Fibroblast of lung (primary cell): ENCODE results near the gene ESD. TPM values are rescaled to one million over a fixed set of nuclear protein-coding genes. Genes with fewer than 3 reads are reported as not detected.

Source experiments
- DNase-seq, 2 donors: peaks; one replicate each; pipeline versions ENCODE4 v3.0.0 to v3.0.0-alpha.2; 2010; ENCODE audit warnings: low read depth in 2 of 2
- H2AFZ ChIP-seq: 2 replicates; pipeline ENCODE4 v1.5.1; 2012; ENCODE audit warnings: low read length, control low read depth, inconsistent platforms
- H3K27ac ChIP-seq: 2 replicates; pipeline ENCODE4 v1.5.1; 2011; ENCODE audit warnings: low read length, control low read depth; ENCODE audit not compliant: insufficient read depth
- H3K27me3 ChIP-seq: 2 replicates; pipeline ENCODE4 v1.5.1; 2011; ENCODE audit warnings: mild to moderate bottlenecking, low read length; ENCODE audit not compliant: control insufficient read depth, insufficient read depth
- H3K36me3 ChIP-seq: 2 replicates; pipeline ENCODE4 v1.5.1; 2011; ENCODE audit warnings: low read length; ENCODE audit not compliant: control insufficient read depth, insufficient read depth
- H3K4me1 ChIP-seq: 2 replicates; pipeline ENCODE4 v1.5.1; 2011; ENCODE audit warnings: low read length; ENCODE audit not compliant: control insufficient read depth, insufficient read depth; ENCODE audit errors: extremely low read depth
- H3K4me2 ChIP-seq: 2 replicates; pipeline ENCODE4 v1.5.1; 2011; ENCODE audit warnings: low read length, control low read depth; ENCODE audit not compliant: insufficient read depth; ENCODE audit errors: extremely low read depth
- H3K4me3 ChIP-seq, 4 experiments: fragments of 200-600 bp in 1 of 4; sonication (generic) in 1 of 4; replicated peaks in 1 of 4; 2 replicates each; pipeline ENCODE4 v1.5.1; 2011 to 2016; ENCODE audit warnings: low read length in 4 of 4, low read depth in 3 of 4, mild to moderate bottlenecking in 3 of 4, control low read depth in 2 of 4, inconsistent platforms in 1 of 4, mixed read lengths in 1 of 4; ENCODE audit not compliant: insufficient read depth in 1 of 4; ENCODE audit errors: control extremely low read depth in 1 of 4
- H3K79me2 ChIP-seq: 2 replicates; pipeline ENCODE4 v1.5.1; 2012; ENCODE audit warnings: mild to moderate bottlenecking, low read length, inconsistent platforms; ENCODE audit not compliant: control insufficient read depth, insufficient read depth
- H3K9ac ChIP-seq: 2 replicates; pipeline ENCODE4 v1.5.1; 2011; ENCODE audit warnings: mild to moderate bottlenecking, low read length, control low read depth; ENCODE audit not compliant: insufficient read depth
- H3K9me3 ChIP-seq: 2 replicates; pipeline ENCODE4 v1.5.1; 2012; ENCODE audit warnings: low read depth, low read length; ENCODE audit not compliant: control insufficient read depth, insufficient read depth
- H4K20me1 ChIP-seq: 2 replicates; pipeline ENCODE4 v1.5.1; 2011; ENCODE audit warnings: low read length; ENCODE audit not compliant: control insufficient read depth, insufficient read depth; ENCODE audit errors: extremely low read depth
- EZH2 ChIP-seq: IDR thresholded peaks from 2 replicates; pipeline ENCODE4 v1.5.1; 2012; ENCODE audit warnings: low read length, control low read depth, mild to moderate bottlenecking; ENCODE audit errors: missing control alignments
- polyA plus RNA-seq, 2 donors: library from polyadenylated mRNA; depleted of rRNA in 1 of 2; stranded (reverse) in 1 of 2; unstranded in 1 of 2; fragments of >200 nt; gene quantifications; 2 replicates each; pipeline ENCODE4 v1.2.1, GENCODE V29; 2011 to 2012; ENCODE audit warnings: missing spikeins in 1 of 2
- total RNA-seq: library from RNA; depleted of rRNA; stranded (reverse); fragments of >200 nt; gene quantifications from 2 replicates; pipeline ENCODE4 v1.2.1, GENCODE V29; 2014
- TF ChIP-seq, protein P1 (sequence below), 2 donors: IDR thresholded peaks in 1 of 2; conservative IDR thresholded peaks in 1 of 2; 1 replicate in 1 of 2; 2 replicates in 1 of 2; pipeline ENCODE4 v1.5.1; 2011 to 2012; ENCODE audit warnings: low read length in 2 of 2, control low read depth in 1 of 2, inconsistent platforms in 1 of 2, low read depth in 1 of 2, mild to moderate bottlenecking in 1 of 2

The ESD gene
- total and polyA plus RNA-seq, 2 donors (not counting 1 experiment from before 2014, with no cell fraction given) = 118 to 193 TPM

DNA sequence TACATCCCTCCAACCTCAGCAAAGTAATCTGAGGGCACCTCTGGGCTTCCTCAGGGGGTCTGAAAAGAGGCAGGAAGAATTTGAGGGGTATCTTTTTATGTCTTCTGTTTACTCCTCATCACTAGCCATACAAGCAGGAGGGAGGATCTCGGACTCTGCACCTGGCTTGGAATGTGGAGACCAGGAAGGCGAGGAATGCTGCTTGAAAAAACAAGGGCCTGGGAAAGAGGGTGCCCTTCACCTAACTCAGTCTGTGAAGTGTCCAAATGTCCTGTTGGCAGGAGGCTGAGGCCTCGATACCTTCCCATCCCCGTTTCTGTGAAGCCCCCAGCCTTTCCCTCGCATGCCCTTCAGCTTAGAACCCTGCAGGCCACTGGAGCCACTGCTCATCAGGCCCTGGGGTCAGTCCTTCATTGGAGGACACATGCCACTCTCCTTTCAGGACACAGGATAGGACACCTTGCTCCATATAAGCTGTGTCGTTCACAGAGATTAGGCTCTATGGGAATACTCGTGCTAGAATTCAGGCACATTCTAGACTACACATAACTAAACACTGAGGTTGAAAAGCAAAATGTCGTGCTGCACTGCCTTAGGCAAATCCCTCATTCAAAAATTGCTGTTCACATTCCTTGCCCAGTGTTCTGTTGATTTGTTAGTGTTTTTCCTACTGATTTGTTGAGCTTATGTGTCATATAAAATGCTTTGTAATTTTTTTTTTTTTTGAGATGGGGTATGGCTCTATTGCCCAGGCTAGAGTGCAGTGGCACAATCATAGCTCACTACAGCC is 49.7 kb downstream of the ESD start:
- Histone ChIP-seq H3K9ac (no peak overlapping the region), H3K36me3 (peaks cover 4% of the 10 kb centered on the region), H3K9me3 (no peaks in the 10 kb centered on the region), H3K79me2 (no peaks in the 10 kb centered on the region), H3K4me1 (peaks cover 8% of the 10 kb centered on the region), H3K27ac (no peak overlapping the region), H4K20me1 (no peaks in the 10 kb centered on the region), H3K4me3 (no peak overlapping the region), H3K4me2 (no peak overlapping the region), H2AFZ (no peak overlapping the region), H3K27me3 (no peaks in the 10 kb centered on the region)
- TF ChIP-seq, protein P1, sequence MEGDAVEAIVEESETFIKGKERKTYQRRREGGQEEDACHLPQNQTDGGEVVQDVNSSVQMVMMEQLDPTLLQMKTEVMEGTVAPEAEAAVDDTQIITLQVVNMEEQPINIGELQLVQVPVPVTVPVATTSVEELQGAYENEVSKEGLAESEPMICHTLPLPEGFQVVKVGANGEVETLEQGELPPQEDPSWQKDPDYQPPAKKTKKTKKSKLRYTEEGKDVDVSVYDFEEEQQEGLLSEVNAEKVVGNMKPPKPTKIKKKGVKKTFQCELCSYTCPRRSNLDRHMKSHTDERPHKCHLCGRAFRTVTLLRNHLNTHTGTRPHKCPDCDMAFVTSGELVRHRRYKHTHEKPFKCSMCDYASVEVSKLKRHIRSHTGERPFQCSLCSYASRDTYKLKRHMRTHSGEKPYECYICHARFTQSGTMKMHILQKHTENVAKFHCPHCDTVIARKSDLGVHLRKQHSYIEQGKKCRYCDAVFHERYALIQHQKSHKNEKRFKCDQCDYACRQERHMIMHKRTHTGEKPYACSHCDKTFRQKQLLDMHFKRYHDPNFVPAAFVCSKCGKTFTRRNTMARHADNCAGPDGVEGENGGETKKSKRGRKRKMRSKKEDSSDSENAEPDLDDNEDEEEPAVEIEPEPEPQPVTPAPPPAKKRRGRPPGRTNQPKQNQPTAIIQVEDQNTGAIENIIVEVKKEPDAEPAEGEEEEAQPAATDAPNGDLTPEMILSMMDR (conservative IDR thresholded peaks at IDR 0.05 in 1 of 2, IDR thresholded peaks at IDR 0.05 in 1 of 2; ENCODE audit: low read depth in 1 of 2, low read length in 2 of 2) = no peak
- TF ChIP-seq EZH2 = no peak
- DNase-seq = no peak

- Histone ChIP-seq H3K36me3 (peaks cover 4% of the 10 kb centered on the region), H3K79me2 (no peaks in the 10 kb centered on the region), H3K27ac (no peak overlapping the region), H2AFZ (no peak overlapping the region), H3K9ac (no peak overlapping the region), H3K4me1 (peaks cover 8% of the 10 kb centered on the region), H4K20me1 (no peaks in the 10 kb centered on the region), H3K4me2 (no peak overlapping the region), H3K9me3 (no peaks in the 10 kb centered on the region), H3K27me3 (no peaks in the 10 kb centered on the region), H3K4me3 (no peak overlapping the region)
- DNase-seq = no peak
- no peak for TF ChIP-seq EZH2
- TF ChIP-seq, protein P1 (conservative IDR thresholded peaks at IDR 0.05 in 1 of 2, IDR thresholded peaks at IDR 0.05 in 1 of 2; ENCODE audit: low read depth in 1 of 2, low read length in 2 of 2) = no peak
Measured at GRCh38 chr13:46745706-46746105, 51.3 kb downstream of the ESD start.

- H3K79me2 ChIP-seq = no peaks in the 10 kb centered on the region
- peaks cover 2% of the 10 kb centered on the region for H3K36me3 ChIP-seq
- H3K4me2 ChIP-seq = no peak overlapping the region
- TF ChIP-seq, protein P1 (conservative IDR thresholded peaks at IDR 0.05 in 1 of 2, IDR thresholded peaks at IDR 0.05 in 1 of 2; ENCODE audit: low read depth in 1 of 2, low read length in 2 of 2) = no peak
- no peak for TF ChIP-seq EZH2
- H3K4me3 ChIP-seq = no peak overlapping the region
- H3K27ac ChIP-seq = no peak overlapping the region
- H3K9me3 ChIP-seq = no peaks in the 10 kb centered on the region
- H3K4me1 ChIP-seq = peaks cover 8% of the 10 kb centered on the region
- DNase-seq = no peak
- no peak overlapping the region for H2AFZ ChIP-seq
- H4K20me1 ChIP-seq = no peaks in the 10 kb centered on the region
- H3K27me3 ChIP-seq = no peaks in the 10 kb centered on the region
- no peak overlapping the region for H3K9ac ChIP-seq
Measured at GRCh38 chr13:46745062-46745461, 51.9 kb downstream of the ESD start.
